H1 (cell line): ENCODE results near the gene FAM170B. TPM values are rescaled to one million over a fixed set of nuclear protein-coding genes. Genes with fewer than 3 reads are reported as not detected.

Source experiments
- CTCF ChIA-PET: fragments of 300-600 bp; sonication (Branson Sonifier 250); formaldehyde crosslinking; loops from one replicate; lab custom pipeline; 2021; ENCODE audit not compliant: partially characterized antibody; lab: Charles Lee
- POLR2A ChIA-PET: fragments of 300-600 bp; sonication (Branson Sonifier 250); formaldehyde crosslinking; loops from one replicate; lab custom pipeline; 2021; ENCODE audit warnings: inconsistent platforms; ENCODE audit not compliant: partially characterized antibody; lab: Charles Lee
- DNase-seq, 2 experiments: peaks; one replicate each; pipeline versions ENCODE4 v3.0.0 to v3.0.0-alpha.2; 2010 to 2022; ENCODE audit warnings: low spot score in 2 of 2, low read depth in 1 of 2, mixed read lengths in 1 of 2
- FAIRE-seq: peaks from 2 replicates; lab custom pipeline; 2011; peaks lifted over from hg19 to GRCh38; lab: Jason Lieb, UNC
- H2AFZ ChIP-seq: 2 replicates; pipeline ENCODE4 v1.8.1; 2012; ENCODE audit warnings: low read length, inconsistent platforms
- H2AK5ac ChIP-seq: 2 replicates; pipeline ENCODE4 v1.6.1; 2013; ENCODE audit warnings: low read depth, low read length
- H2BK120ac ChIP-seq: replicated peaks from 2 replicates; pipeline ENCODE3; 2013; ENCODE audit warnings: low read depth, low read length, inconsistent platforms
- H2BK12ac ChIP-seq: 2 replicates; pipeline ENCODE4 v1.6.1; 2013; ENCODE audit warnings: low read depth, low read length
- H2BK15ac ChIP-seq: 2 replicates; pipeline ENCODE4 v1.6.1; 2013; ENCODE audit warnings: low read length
- H2BK20ac ChIP-seq: 2 replicates; pipeline ENCODE4 v1.6.1; 2013; ENCODE audit warnings: low read length
- H2BK5ac ChIP-seq: 2 replicates; pipeline ENCODE4 v1.6.1; 2013; ENCODE audit warnings: low read depth, low read length
- H3K14ac ChIP-seq: 2 replicates; pipeline ENCODE4 v1.6.1; 2013; ENCODE audit warnings: inconsistent platforms; ENCODE audit not compliant: insufficient read length
- H3K18ac ChIP-seq: 2 replicates; pipeline ENCODE4 v1.6.1; 2013; ENCODE audit warnings: low read length; ENCODE audit errors: extremely low read depth
- H3K23ac ChIP-seq: 2 replicates; pipeline ENCODE4 v1.6.1; 2013; ENCODE audit warnings: inconsistent platforms; ENCODE audit not compliant: insufficient read length
- H3K23me2 ChIP-seq: 2 replicates; pipeline ENCODE4 v1.6.1; 2013; ENCODE audit warnings: low read depth, low read length
- H3K27ac ChIP-seq: 2 replicates; pipeline ENCODE4 v1.6.1; 2011; ENCODE audit warnings: low read depth, low read length, inconsistent platforms
- H3K27me3 ChIP-seq, 4 experiments: replicated peaks in 1 of 4; 1 replicate in 1 of 4; 2 replicates in 3 of 4; pipeline versions ENCODE4 v1.6.1 to v1.8.1; 2011 to 2013; ENCODE audit warnings: low read length in 3 of 4, mild to moderate bottlenecking in 3 of 4, inconsistent platforms in 2 of 4, mixed read lengths in 2 of 4, moderate library complexity in 1 of 4; ENCODE audit not compliant: control insufficient read depth in 3 of 4, insufficient read depth in 3 of 4; ENCODE audit errors: extremely low read depth in 1 of 4
- H3K36me3 ChIP-seq, 4 experiments: 2 replicates each; pipeline versions ENCODE4 v1.6.1 to v1.8.1; 2011 to 2013; ENCODE audit warnings: mild to moderate bottlenecking in 4 of 4, low read length in 3 of 4, moderate library complexity in 2 of 4, control low read depth in 1 of 4, inconsistent platforms in 1 of 4; ENCODE audit not compliant: insufficient read depth in 4 of 4, control insufficient read depth in 2 of 4
- H3K4ac ChIP-seq: replicated peaks from 2 replicates; pipeline ENCODE3; 2013; ENCODE audit warnings: low read length, low read depth, mixed read lengths, inconsistent platforms; ENCODE audit not compliant: insufficient read length
- H3K4me1 ChIP-seq, 4 experiments: replicated peaks in 1 of 4; 1 replicate in 1 of 4; 2 replicates in 3 of 4; pipeline versions ENCODE4 v1.6.1 to v1.8.1; 2011 to 2013; ENCODE audit warnings: low read length in 3 of 4, inconsistent platforms in 2 of 4, mixed read lengths in 1 of 4; ENCODE audit not compliant: insufficient read depth in 4 of 4, control insufficient read depth in 3 of 4
- H3K4me2 ChIP-seq, 2 experiments: 2 replicates each; pipeline versions ENCODE4 v1.6.1 to v1.8.1; 2011 to 2013; ENCODE audit warnings: low read depth in 2 of 2, low read length in 2 of 2, control low read depth in 1 of 2, inconsistent platforms in 1 of 2, mild to moderate bottlenecking in 1 of 2; ENCODE audit not compliant: insufficient read depth in 1 of 2
- H3K4me3 ChIP-seq, 4 experiments: fragments of 200-600, 300-600 bp in 1 of 4; sonication (generic), shearing (Covaris generic), sonication (Bioruptor Twin) in 1 of 4; 2 replicates each; pipeline versions ENCODE4 v1.5.1 to v1.8.1; 2011 to 2016; ENCODE audit warnings: low read length in 4 of 4, low read depth in 3 of 4, control low read depth in 2 of 4, inconsistent platforms in 2 of 4, mild to moderate bottlenecking in 2 of 4, mixed read lengths in 1 of 4, moderate library complexity in 1 of 4; ENCODE audit not compliant: insufficient read depth in 2 of 4; ENCODE audit errors: extremely low read depth in 1 of 4
- H3K56ac ChIP-seq: replicated peaks from 2 replicates; pipeline ENCODE3; 2013; ENCODE audit warnings: low read depth, mild to moderate bottlenecking, mixed read lengths, low read length, inconsistent platforms; ENCODE audit not compliant: insufficient read length
- H3K79me1 ChIP-seq: 2 replicates; pipeline ENCODE4 v1.6.1; 2013; ENCODE audit warnings: low read depth, low read length, control low read depth
- H3K79me2 ChIP-seq, 2 experiments: 2 replicates each; pipeline versions ENCODE4 v1.6.1 to v1.8.1; 2012 to 2013; ENCODE audit warnings: low read length in 2 of 2, mild to moderate bottlenecking in 2 of 2, inconsistent platforms in 1 of 2; ENCODE audit not compliant: insufficient read depth in 2 of 2, control insufficient read depth in 1 of 2
- H3K9ac ChIP-seq, 4 experiments: replicated peaks in 1 of 4; 1 replicate in 1 of 4; 2 replicates in 3 of 4; pipeline versions ENCODE4 v1.6.1 to v1.8.1; 2011 to 2013; ENCODE audit warnings: low read depth in 3 of 4, low read length in 3 of 4, control low read depth in 2 of 4, mild to moderate bottlenecking in 2 of 4, moderate library complexity in 2 of 4, inconsistent platforms in 1 of 4; ENCODE audit errors: extremely low read depth in 1 of 4
- H3K9me3 ChIP-seq, 2 experiments: 2 replicates each; pipeline versions ENCODE4 v1.6.1 to v1.8.1; 2012 to 2013; ENCODE audit warnings: mild to moderate bottlenecking in 2 of 2, moderate library complexity in 2 of 2, control low read depth in 1 of 2, inconsistent platforms in 1 of 2, low read depth in 1 of 2, low read length in 1 of 2, mixed read lengths in 1 of 2; ENCODE audit not compliant: insufficient read depth in 2 of 2
- H4K20me1 ChIP-seq, 2 experiments: replicated peaks in 1 of 2; 2 replicates each; pipeline versions ENCODE3 to v1.8.1; 2011 to 2013; ENCODE audit warnings: inconsistent platforms in 2 of 2, low read length in 2 of 2, mild to moderate bottlenecking in 1 of 2; ENCODE audit not compliant: insufficient read depth in 2 of 2, control insufficient read depth in 1 of 2
- H4K5ac ChIP-seq: 2 replicates; pipeline ENCODE4 v1.6.1; 2013; ENCODE audit warnings: low read length, low read depth, mixed read lengths, inconsistent platforms; ENCODE audit not compliant: insufficient read length
- H4K8ac ChIP-seq: 2 replicates; pipeline ENCODE4 v1.8.0; 2013; ENCODE audit warnings: mild to moderate bottlenecking, moderate library complexity, low read length, inconsistent platforms; ENCODE audit not compliant: insufficient read depth; ENCODE audit errors: extremely low read depth
- H4K91ac ChIP-seq: replicated peaks from 2 replicates; pipeline ENCODE3; 2013; ENCODE audit warnings: low read length, mixed read lengths, inconsistent platforms; ENCODE audit not compliant: insufficient read length
- BRCA1 ChIP-seq: IDR thresholded peaks from 2 replicates; pipeline ENCODE4 v1.6.1; 2012; ENCODE audit warnings: low read depth, low read length, improper control_type of control experiment
- CBX8 ChIP-seq: fragments of 300-800, 300-1000 bp; sonication (generic); IDR thresholded peaks from 2 replicates; pipeline ENCODE4 v1.7.1; 2016; ENCODE audit warnings: low read depth, low read length, borderline replicate concordance
- CEBPB ChIP-seq: IDR thresholded peaks from 2 replicates; pipeline ENCODE4 v1.6.1; 2012; ENCODE audit warnings: low read depth, low read length
- EP300 ChIP-seq, 2 experiments: IDR thresholded peaks; 1 replicate in 1 of 2; 2 replicates in 1 of 2; pipeline ENCODE4 v1.6.1; 2011 to 2012; ENCODE audit warnings: low read depth in 2 of 2, low read length in 2 of 2, mild to moderate bottlenecking in 2 of 2, borderline replicate concordance in 1 of 2, inconsistent platforms in 1 of 2, moderate library complexity in 1 of 2
- FOSL1 ChIP-seq: IDR thresholded peaks from 2 replicates; pipeline ENCODE4 v1.6.1; 2011; ENCODE audit warnings: mild to moderate bottlenecking, low read depth, low read length, moderate library complexity; ENCODE audit not compliant: insufficient read depth
- HDAC2 ChIP-seq, 2 experiments: fragments of 300-600 bp in 1 of 2; sonication (generic) in 1 of 2; IDR thresholded peaks; 2 replicates each; pipeline ENCODE4 v1.6.1; 2011 to 2012; ENCODE audit warnings: low read depth in 2 of 2, low read length in 2 of 2, mild to moderate bottlenecking in 2 of 2, moderate library complexity in 2 of 2, borderline replicate concordance in 1 of 2, inconsistent platforms in 1 of 2
- KDM5A ChIP-seq: fragments of 200-600 bp; IDR thresholded peaks from 2 replicates; pipeline ENCODE4 v1.7.1; 2012; ENCODE audit warnings: mild to moderate bottlenecking, low read length, inconsistent platforms, mixed read lengths
- MAFK ChIP-seq: IDR thresholded peaks from 2 replicates; pipeline ENCODE4 v1.6.1; 2012; ENCODE audit warnings: low read depth, mild to moderate bottlenecking, improper control_type of control experiment, low read length
- POLR2A ChIP-seq, 2 experiments: IDR thresholded peaks; 1 replicate in 1 of 2; 2 replicates in 1 of 2; pipeline ENCODE4 v1.6.1; 2011; ENCODE audit warnings: low read depth in 2 of 2, low read length in 2 of 2, mild to moderate bottlenecking in 2 of 2; ENCODE audit errors: control extremely low read depth in 1 of 2
- RAD21 ChIP-seq, 2 experiments: IDR thresholded peaks in 1 of 2; conservative IDR thresholded peaks in 1 of 2; 2 replicates each; pipeline ENCODE4 v1.6.1; 2011; ENCODE audit warnings: low read depth in 2 of 2, low read length in 2 of 2, improper control_type of control experiment in 1 of 2, inconsistent platforms in 1 of 2, mild to moderate bottlenecking in 1 of 2, moderate library complexity in 1 of 2
- RBBP5 ChIP-seq: IDR thresholded peaks from 2 replicates; pipeline ENCODE4 v1.7.1; 2012; ENCODE audit warnings: low read depth, mild to moderate bottlenecking, inconsistent platforms, low read length, moderate library complexity, borderline replicate concordance
- SIX5 ChIP-seq: IDR thresholded peaks from 2 replicates; pipeline ENCODE4 v1.6.1; 2011; ENCODE audit warnings: mild to moderate bottlenecking, low read depth, low read length
- SP2 ChIP-seq: IDR thresholded peaks from 2 replicates; pipeline ENCODE4 v1.6.1; 2012; ENCODE audit warnings: mild to moderate bottlenecking, low read length, inconsistent platforms
- SP4 ChIP-seq: IDR thresholded peaks from 2 replicates; pipeline ENCODE4 v1.6.1; 2012; ENCODE audit warnings: low read length, inconsistent platforms
- TBP ChIP-seq: IDR thresholded peaks from 2 replicates; pipeline ENCODE4 v1.6.1; 2011; ENCODE audit warnings: low read depth, low read length, improper control_type of control experiment
- WGBS, 2 experiments: shearing (Covaris generic) in 1 of 2; methylation state at CpG; one replicate each; pipeline versions ENCODE4 v1.1.6 to v1.1.7; 2013 to 2015; ENCODE audit warnings: low lambda C conversion rate in 2 of 2, mixed read lengths in 2 of 2, inconsistent platforms in 1 of 2, low coverage in 1 of 2, missing lambda C conversion rate in 1 of 2; ENCODE audit not compliant: insufficient replicate concordance in 2 of 2, insufficient coverage in 1 of 2, insufficient read length in 1 of 2; ENCODE audit errors: extremely low coverage in 1 of 2, missing lambda C conversion rate in 1 of 2; 5-methylcytosine and 5-hydroxymethylcytosine counted together
- polyA plus RNA-seq, 7 experiments: library from polyadenylated mRNA; depleted of rRNA in 3 of 7; stranded (reverse) in 5 of 7; unstranded in 2 of 7; fragments of >200 nt in 5 of 7; fragments of 200-250 nt in 2 of 7; gene quantifications; 1 replicate in 5 of 7; 2 replicates in 1 of 7; 4 replicates in 1 of 7; pipeline versions ENCODE4 v1.2.1 to v1.2.3, GENCODE V29; 2011 to 2013; ENCODE audit warnings: missing spikeins in 2 of 7, mixed read lengths in 2 of 7
- total RNA-seq: library from RNA; stranded (reverse); fragmentation: NEBNext Ultra II Directional; extraction: Animal tissue kit (Norgen Biotek cat#: 25700); gene quantifications from 2 replicates; pipeline ENCODE4 v1.2.1, GENCODE V29; 2021

The FAM170B gene
- total and polyA plus RNA-seq, 2 of the 8 experiments (the other 6 are each of a cell fraction or from before 2014, with no cell fraction given), result not detected

DNA sequence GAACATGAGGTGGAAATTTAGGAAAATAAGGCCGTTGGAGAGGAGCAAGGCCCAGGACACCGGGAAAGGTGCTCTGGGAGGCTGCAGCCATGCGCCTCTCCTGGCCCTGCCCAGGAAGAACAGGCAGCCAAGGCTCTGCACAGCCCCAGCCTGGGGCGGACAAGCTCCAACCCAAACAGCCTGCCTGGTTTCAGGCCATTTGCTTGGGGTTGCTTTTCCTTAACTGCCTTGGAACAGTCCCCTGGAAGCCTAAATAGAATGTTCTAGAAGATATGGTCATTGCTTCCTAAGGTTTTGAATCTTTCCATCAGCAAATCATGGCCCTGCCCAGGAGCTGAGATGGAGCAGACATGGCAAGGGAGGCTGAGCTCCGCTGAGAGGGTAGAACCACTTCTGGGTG is 29.5 kb downstream of the FAM170B start:
- H4K91ac ChIP-seq, result no peak overlapping the region
- H3K23ac ChIP-seq, result no peak overlapping the region
- H3K56ac ChIP-seq, result no peak overlapping the region
- H3K4me1 ChIP-seq, result no peaks in the 10 kb centered on the region
- no peaks in the 10 kb centered on the region for H3K79me2 ChIP-seq
- H2BK15ac ChIP-seq, result no peak overlapping the region
- H2BK12ac ChIP-seq, result no peak overlapping the region
- H2BK120ac ChIP-seq, result no peak overlapping the region
- H3K27ac ChIP-seq, result no peak overlapping the region
- no peaks in the 10 kb centered on the region for H4K20me1 ChIP-seq
- no peak overlapping the region for H3K9ac ChIP-seq
- H3K4me2 ChIP-seq, result no peak overlapping the region
- CTCF ChIA-PET, result interaction anchor here (0.6 to 1.5 kb wide), 2 partner anchors 9 to 14 kb away, joined by 3 to 4 read pairs; no protein-coding TSS in a partner anchor
- H3K4me3 ChIP-seq, result no peak overlapping the region
- H2BK5ac ChIP-seq, result no peak overlapping the region
- no peak overlapping the region for H2BK20ac ChIP-seq
- H4K8ac ChIP-seq, result no peak overlapping the region
- TF ChIP-seq CEBPB (no peak), POLR2A (IDR thresholded peaks at IDR 0.05; ENCODE audit: control extremely low read depth in 1 of 2, low read depth in 2 of 2, low read length in 2 of 2) (no peak), RAD21 (IDR thresholded peaks at IDR 0.05 in 1 of 2, conservative IDR thresholded peaks at IDR 0.05 in 1 of 2; ENCODE audit: low read depth in 2 of 2, low read length in 2 of 2) (no peak), MAFK (no peak), TBP (no peak), SP2 (no peak), SP4 (no peak), RBBP5 (no peak), FOSL1 (no peak), SIX5 (no peak), KDM5A (no peak), HDAC2 (IDR thresholded peaks at IDR 0.05; ENCODE audit: borderline replicate concordance in 1 of 2, low read depth in 2 of 2, low read length in 2 of 2) (no peak), BRCA1 (no peak), EP300 (IDR thresholded peaks at IDR 0.05; ENCODE audit: borderline replicate concordance in 1 of 2, low read depth in 2 of 2, low read length in 2 of 2) (no peak), CBX8 (no peak)
- WGBS, 2 experiments, result 83% methylated on average over 5 of the region's 5 CpGs; no CpG with 5 or more reads in 1 of the 2 experiments
- H3K18ac ChIP-seq, result no peak overlapping the region
- H3K27me3 ChIP-seq, result no peaks in the 10 kb centered on the region; a peak in 1 of 7 replicates
- H2AFZ ChIP-seq, result no peak overlapping the region
- no peaks in the 10 kb centered on the region for H3K79me1 ChIP-seq
- H3K23me2 ChIP-seq, result no peaks in the 10 kb centered on the region; the same call in 1 of the 2 replicates
- H3K9me3 ChIP-seq, result no peaks in the 10 kb centered on the region
- no peak overlapping the region for H2AK5ac ChIP-seq
- H4K5ac ChIP-seq, result no peak overlapping the region
- no peaks in the 10 kb centered on the region for H3K36me3 ChIP-seq
- POLR2A ChIA-PET, result no interaction called here
- H3K14ac ChIP-seq, result no peak overlapping the region
- H3K4ac ChIP-seq, result no peak overlapping the region
- DNase-seq (no peak), FAIRE-seq (no peak)
